Astrocyte of the hippocampus (primary cell): Measurements from ENCODE around the gene LDB2.
A peak's percentile ranks its signal among the peaks of the same experiment; 100 is the strongest.

Experiments
- DNase-seq: peaks from one replicate; pipeline ENCODE4 v3.0.0; 2011; ENCODE audit warnings: low read depth, low spot score

The LDB2 gene

DNA sequence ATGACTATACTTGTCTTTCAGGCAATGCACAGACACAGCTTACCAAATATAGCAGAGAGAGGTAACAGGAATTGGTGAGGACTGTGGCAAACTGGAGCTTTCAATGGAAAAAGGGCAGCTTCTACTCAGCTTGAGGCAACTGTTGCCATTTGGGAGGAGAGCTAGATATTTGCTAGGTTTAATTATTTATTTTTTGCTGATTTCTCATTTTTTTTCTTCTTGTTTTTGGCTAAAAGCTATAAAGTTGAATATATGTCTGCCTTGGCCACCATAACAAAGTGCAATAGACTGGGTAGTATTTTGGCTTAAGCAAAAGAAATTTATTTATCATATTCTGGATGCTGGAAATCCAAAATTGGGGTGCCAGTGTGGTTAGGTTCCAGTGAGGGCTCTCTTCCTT is 93.9 kb downstream of the LDB2 start:
- no peak for DNase-seq

DNA sequence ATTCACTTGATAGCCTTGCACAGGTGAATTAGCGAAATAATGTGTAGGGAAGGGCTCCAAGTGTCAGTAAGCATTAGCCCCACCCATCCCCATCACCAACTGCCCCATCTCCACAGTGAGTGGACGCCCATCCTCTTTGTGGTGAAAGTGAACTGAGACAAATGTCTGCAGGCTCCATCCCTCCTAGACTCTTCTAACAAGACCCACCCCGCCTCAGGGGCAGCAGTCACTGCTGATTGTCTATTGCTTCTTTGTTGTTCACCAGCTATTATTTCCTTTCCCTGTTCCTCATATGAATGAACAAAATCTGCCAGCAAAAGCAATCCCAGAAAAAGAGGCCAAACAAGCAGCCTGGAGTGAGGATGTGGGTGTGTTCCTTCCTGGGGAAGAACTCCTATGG is 96.4 kb downstream of the LDB2 start:
- DNase-seq = no peak

DNA sequence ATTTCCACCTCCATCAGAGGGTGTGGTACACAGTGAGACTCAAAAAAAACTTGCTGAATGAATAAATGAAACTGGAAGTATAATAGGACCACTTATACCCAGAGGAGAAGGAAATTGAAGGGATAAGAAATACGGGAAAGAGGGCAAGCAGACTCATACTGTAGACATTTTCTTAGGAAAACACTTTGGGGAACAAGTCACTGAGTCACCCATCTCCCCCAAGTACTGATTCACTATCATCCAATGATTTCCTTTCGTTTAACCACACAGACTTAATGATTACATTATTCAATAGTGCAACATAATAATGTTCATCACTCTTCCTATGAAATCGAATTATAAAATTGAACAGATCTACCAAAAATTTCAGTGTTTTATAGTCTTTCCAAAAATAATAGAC is 97.1 kb downstream of the LDB2 start:
- DNase-seq = no peak

DNA sequence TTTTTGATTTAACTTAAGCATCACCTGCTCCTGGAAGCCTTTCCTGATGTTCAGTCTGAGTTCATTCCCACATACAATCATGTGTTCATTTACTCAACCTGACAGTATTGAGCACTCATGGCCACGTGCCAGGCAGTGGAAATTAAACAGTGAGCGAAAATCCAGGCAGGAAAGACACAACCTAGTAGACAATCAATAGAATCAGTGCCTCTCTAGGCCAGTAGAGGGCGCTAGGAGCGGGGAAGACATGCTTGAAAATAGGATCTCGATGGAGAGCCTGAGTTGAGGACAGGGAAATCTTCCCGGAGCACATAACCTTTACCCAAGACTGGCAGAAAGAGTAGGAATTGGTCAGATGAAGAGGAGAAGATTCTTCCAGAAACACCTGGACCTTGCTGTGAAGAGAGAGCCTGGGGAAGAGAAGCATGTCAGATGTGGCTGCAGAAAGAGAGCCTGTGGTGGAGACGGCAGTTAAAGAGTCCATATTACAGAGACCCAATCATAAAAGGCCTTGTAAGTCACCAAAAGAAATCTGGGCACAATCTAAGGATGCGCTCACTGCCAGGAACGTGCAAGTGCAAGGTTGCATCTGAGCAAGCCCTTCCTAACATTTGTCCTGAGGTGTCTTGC is 103.5 kb downstream of the LDB2 start:
- peak; percentile 72 for DNase-seq

DNA sequence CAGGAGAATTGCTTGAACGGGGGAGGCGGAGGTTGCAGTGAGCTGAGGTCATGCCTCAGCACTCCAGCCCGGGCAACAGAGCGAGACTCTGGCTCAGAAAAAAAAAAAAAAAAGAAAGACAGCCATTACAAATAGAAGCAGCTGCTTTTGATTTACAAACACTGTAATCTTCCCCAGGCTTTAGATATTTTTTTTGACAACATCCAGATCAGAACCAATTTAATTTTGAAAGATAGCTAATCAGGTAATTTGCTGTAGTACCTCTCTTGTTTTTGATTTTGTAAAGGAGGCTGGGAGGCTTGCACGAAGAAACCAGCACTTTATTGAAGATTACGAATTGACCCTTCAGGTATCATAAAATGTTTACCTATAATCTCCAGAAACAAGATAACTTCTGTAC is 107.0 kb downstream of the LDB2 start:
- no peak for DNase-seq

DNA sequence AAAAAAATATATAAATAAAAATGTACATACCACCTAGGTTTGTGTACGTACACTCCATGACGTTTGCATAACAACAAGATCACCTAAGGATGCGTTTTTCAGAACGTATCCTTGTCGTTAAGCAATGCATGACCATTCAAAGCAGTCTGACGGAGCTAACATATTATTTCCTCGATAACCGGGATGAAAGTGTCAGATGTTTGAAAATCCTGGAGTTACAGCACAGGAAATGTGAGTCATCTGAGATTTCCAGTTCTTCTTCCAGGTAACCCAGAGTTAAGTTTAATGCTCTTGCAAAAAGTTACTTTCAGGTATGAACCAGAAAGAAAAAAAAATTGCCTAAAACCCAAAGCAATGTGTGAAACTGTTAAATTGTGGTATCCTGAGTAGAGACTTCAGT is 107.9 kb downstream of the LDB2 start:
- DNase-seq = no peak

DNA sequence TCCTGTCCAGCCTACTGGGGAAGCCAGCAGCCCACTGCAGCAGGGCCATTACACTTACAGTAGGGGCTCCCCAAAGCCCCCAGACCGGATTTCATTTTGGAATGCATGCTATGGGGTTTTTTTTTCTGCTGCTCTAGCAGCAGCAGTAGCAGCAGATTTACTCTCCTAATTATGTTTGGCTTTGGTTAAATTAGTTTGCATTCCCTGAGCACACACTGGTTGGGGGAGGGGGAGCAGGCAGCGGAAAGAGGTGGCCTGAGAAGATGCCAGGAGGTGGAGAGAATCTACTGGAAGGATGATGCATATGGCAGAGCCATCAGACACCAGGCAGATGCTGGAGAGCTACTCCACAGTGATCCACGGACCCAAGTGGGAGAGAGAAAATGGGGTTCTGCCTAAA is 109.6 kb downstream of the LDB2 start:
- no peak for DNase-seq

DNA sequence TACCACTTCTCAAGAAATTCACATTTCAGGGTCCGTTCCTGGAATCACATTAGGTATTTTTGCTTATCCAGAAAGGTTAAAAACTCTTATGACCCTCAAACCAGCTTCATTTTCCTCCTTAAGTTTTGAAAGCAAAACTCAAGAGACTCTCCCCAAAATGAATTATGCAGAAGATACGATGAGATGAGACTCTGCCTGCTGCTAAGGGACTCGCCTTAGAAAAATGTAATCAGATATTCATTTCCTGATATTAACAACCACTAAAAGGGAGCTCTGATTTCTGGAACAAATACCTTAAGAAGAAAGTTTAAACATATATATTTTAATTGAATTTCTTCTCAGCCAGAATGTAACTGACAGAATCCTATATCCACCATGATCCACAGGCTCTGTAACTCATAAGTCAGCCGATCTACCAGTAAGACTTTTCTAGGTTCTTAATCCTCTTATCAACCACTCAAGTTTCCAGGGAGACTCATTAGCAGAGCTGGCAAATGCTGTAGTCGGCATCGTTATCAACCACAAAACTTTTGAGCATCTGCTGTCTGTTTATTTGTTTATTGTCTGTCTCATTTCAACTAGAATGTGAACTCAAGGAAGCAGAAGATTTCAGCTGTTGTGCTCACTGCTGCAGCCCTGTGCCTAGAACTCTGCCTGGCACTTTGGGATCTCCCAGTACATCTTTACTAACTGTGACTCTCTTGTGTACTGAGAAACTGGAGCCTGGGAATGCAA is 112.5 kb downstream of the LDB2 start:
- peak; percentile 68 for DNase-seq

DNA sequence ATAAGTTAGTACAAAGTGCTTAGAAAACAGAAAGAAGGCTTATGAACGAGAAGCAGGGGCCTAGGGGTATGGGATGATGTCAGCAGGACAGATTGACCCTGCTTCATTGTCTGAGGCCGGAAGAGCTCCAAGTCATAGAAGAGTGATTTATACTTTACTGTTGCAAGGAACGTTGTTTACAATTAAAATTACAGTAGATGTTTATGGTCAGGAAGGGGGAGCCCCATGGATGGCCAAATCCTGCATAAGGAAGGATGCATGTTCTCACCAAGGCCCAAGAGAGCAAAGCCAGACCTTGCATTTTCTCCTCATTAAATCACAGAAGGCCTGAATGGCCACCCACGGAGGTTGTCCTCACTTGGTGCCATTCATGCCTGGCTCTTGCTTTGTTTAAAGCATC is 115.3 kb downstream of the LDB2 start:
- no peak for DNase-seq

DNA sequence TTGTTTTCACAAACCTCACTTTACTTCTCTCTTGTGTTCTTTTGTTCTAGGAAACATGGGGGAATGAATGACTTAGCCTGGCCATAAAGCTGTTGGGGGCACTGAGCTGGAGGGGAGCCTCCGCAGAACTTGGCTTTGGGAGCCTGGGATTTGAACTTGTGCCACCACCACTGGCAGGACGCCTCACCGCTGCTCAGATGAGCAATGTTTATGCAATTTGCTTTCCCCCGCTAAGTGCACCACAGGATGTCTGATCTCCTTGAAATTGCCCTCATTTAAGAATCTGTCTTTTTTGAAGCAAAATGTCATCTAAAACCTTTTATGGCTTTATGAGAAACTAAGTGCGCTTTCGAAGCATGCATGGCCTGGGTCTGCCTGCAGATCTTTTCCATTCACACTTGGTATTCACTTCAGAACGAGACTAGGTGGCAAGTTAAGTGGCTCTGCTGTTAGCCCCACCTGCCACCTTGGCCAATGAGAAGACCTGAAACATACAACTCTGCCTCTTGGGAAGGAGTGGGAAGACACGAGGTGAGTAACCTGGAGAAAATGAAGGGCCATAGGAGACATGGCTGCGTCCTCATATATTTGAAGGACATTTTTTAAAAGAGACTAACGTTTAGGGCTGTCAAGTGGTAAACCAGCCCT is 119.3 kb downstream of the LDB2 start:
- peak; percentile 83 for DNase-seq

DNA sequence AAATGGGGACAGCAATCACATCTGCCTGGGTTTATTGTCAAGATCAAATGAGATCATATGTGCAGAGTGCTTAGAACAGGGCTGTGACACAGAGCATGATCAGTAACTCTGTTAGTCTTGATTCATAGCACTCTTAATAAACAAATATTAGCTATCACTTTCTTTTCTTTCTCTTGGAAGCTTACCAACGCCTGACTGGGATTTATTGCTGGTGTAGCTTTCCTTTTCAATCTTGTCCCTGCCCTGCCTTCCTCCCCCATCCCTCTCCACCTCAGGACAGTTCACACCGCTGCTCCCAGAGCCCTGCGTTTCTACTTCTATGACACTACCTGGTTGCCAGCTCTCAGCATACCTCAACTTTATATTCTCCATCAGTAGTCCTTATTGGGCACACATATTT is 120.7 kb downstream of the LDB2 start:
- DNase-seq = no peak

DNA sequence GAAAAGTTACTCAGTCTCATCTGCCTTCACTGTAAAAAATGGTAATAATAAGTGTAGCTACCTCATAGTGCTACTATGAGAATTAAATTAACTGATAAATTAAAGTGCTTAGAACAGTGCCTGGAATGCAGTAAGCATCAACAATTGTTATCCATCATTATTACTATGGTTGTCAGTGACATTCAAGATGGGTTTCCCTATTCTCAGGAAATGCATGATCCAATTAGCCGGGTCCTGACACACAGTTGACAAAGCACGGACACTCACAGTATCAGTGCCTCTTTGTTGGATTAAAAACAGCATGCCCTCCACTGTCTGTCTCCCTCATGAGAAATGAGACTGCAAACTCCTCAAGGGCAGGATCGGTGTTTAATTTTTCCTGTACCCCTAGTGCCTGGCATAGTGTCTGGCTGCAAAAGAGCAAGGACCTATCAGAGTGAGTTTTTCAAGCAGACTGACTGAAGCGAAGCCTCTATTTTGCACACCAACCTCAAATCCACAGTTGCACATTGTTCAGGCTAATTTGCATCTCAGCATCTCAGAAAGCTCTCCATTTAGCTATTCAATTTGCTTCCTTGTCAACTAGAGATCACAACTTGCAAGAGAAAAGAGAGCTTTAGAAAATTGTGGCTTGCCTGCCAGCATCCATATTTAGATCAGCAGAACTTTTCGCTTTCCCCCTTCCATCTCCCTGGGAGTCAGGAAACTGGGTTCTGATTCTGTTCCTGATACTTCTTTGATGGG is 122.9 kb downstream of the LDB2 start:
- DNase-seq = no peak

DNA sequence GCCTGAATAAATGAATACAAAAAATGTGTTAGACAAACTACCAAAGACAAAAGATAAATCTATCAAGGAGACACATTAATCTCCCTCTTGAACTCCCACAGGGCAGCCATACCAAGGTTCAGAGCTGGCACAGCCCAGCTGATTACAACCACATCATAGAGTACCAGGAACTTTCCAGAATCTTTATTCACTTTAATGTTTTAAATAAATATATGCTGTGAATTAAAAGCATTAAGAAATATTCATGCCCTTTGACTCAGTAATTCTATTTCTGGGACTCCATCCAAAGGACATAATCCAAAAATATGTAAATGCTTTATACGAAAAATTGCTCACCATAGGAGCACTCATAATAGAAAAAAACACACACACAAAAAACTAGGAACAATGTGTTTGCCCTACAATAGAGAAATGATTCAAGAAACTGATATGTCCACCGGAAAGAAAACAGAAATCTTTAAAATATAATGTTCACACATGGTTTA is 126.0 kb downstream of the LDB2 start:
- DNase-seq = no peak

DNA sequence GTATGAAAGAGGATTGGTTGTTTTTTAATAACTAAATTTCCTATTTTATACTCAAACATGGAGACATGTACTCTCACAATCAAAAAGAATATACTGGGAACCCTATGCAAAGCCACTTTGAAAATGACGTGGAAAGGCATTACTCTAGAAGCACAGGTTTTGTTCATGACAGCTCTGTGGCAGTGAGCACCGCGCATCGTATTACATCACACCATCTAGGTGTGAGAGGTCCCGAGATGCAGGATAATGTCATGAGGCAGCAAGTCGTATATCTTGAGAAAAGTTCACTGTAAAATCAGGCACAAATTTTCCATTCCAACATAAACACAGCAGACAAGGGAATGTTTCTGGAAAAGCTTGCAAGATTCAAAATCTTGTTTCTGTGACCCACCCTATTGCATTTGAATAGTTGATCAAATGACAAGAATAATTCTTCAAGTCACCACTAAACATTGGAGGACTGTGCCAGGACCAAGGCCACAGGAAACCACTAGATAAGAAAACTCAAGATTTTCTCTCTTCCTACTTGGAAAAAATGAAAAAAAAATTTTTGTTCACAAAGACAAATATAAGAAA is 127.6 kb downstream of the LDB2 start:
- no peak for DNase-seq

DNA sequence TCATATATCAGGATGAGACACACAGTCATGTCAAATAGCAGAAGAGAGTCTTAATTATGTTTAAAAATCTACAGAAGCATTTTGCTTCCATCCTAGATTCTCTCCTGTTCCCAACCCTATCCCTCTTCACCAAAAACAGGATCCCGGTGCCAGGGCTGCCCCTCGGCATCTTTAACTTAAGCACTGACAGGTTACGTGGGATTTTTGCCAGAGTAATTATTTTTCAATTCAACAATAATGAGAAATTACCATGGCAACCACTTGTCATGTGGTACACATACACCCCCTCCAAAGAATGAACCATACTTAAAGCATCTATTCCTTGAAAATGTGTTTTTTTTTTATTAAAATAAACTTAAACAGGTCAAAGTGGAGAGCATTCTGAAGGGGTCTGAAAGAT is 130.6 kb downstream of the LDB2 start:
- no peak for DNase-seq

DNA sequence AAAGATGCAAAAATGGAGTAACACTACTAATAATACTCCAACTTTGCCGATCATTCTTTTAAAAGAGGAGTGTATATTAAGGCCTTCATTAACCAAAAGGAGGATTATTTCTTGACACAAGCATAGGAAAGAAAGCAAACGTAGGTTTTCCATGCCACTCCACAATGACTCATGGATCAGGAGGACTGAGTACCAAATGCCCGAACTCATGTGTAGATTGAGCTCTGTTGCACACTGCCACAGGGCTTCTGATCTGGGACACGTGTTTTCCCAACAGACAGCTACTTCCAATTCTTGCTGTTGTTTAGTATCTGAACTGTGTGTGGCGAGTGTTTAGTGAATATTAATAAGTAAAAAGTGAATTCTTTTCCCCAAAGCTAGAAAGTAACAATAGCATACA is 131.2 kb downstream of the LDB2 start:
- DNase-seq = no peak

DNA sequence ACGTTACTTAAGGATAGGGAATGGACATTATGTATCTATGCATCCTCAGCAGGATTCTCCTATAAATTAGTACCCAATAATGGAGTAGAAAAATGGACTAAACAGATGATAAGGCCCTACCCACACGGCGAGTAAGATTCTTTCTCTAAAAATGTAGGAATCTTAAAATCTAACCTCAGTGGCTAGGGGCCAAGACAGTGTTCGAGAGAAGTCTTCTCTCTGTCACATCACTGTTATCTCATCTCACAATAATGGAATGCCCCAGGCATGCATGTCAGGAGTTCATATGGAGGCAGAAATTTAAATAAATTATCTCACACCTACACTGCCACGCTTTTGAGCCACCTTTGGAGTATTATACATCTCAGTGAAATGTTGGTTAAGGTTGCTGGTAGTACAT is 132.9 kb downstream of the LDB2 start:
- no peak for DNase-seq

DNA sequence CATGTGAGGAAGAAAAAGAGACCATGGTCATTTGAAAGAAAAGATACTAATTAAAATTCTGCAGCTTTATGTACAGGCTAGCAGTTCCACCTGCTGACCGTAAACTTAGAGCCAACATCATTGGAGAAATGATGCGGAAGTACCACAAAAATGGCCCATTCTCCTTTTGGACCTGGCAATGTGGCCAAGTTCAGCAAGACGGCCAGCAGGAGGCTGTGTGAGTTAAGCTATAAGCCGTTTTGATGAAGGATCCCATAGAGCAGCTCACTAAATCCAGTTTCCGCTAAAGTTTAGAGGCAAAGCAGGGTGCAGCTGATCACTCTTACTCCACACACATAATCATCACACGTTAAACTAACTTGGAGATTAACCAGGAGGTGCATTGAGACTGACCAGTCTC is 133.8 kb downstream of the LDB2 start:
- peak; percentile 63 for DNase-seq

DNA sequence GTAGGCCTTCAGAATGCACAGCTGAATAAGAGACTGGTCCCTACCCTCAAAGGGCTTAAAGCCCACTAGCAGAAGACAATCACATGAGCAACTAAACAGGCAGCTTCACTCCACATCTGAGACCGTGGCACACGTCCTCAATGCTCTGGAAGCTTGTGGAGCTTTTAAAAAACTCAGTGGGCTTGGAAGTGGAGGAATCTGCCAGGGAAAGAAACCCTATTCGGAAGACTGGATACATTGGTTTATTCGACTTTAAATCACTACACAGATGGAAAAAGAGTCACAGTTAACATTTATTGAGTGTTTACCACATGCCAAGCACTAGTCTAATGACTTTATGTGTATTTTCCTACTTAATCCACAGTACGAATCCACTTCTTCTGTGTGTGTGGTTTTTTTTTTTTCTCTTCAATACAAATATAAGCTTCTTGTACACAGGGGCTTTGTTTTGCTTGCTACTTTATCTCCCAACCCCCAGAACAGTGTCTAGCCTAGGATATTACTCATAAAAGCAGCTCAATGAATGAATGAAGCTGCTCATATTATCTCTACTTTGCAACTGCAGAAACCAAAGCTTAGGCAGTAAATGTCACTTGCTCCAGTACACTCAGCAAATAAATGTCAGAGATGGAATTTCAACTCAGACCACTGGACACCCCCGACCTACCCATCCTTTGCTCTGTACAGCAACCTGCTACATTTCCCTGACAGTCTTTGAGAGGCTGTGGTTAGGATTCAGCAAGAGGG is 137.7 kb downstream of the LDB2 start:
- no peak for DNase-seq

DNA sequence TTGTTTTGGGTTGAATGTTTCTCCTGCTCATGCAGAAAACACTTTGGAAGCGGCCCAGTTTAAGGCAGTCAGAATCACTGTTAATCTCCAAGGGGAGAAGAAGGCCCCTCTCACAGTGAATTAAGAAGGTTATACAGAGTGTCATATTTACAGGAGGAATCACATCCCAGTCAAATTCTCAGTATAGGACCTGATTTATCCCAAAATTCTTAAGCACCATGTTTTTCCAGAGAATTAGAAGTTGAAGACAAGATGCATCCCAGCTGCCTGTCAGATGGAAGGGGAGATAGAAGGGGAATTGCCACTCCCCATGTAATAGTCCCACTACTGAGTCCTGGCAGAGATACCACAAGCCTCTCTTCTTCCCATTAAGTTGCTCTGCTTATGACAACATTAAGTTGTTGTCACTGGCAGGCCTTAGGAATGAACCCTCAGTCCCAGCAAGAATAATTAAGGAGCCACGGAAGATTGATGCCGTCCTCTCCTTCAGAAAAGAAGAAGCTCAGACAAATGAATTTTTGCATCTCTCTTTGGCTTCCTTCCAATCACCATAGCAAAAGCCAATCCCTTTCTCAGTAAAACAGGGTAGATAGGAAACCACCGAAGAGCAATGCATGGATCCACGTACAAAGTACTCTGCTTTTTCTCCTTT is 138.4 kb downstream of the LDB2 start:
- DNase-seq = no peak

DNA sequence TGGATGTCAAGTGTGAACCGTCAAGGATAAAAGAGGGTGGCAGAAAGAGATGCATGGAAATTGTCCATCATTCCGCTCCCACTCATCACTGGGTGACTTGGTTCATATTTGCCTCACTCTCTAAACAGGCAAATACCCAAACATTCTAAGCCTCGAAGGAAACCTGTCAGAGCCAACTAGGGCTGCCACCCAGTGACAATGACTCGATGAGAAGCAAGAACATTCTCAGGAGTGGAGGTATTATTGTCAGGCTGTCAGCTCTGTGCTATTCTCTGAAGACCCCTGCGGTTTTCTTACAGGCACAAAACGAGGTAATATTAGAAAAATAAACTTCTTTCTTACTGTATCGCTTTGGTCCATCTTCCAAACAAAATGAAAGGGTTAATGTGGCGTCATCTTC is 139.6 kb downstream of the LDB2 start:
- no peak for DNase-seq
